ENCODE measurements around the gene ANKRD33.

ANKRD33 gene

GRCh38 chr12:51922146-51922545, 34.2 kb downstream of the ANKRD33 start:
- no peak for DNase-seq

DNA sequence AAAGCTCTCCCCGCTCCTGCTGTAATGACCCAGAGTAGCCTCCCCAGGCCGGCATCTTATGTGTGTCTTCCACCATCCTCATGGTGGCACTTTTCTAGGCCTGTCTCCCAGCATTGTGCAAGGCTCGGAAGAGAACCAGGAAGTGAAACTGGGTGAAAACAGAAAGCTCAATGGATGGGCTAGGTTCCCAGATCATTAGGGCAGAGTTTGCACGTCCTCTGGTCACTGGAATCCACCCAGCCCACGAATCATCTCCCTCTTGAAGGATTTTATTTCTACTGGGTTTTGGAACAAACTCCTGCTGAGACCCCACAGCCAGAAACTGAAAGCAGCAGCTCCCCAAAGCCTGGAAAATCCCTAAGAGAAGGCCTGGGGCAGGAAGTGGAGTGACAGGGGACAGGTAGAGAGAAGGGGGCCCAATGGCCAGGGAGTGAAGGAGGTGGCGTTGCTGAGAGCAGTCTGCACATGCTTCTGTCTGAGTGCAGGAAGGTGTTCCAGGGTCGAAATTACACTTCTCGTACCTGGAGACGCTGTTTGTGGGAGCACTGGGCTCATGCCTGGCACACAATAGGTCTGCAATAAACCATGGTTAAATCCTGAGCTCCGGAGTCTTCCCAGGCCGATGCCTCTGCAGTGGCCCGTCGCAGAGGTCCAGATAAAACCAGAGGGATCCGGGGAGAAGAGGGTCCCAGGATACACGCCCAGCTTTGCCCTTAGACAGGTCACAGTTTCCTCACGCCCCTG, 35.0 kb downstream of the ANKRD33 start:
- no peak for DNase-seq

DNA sequence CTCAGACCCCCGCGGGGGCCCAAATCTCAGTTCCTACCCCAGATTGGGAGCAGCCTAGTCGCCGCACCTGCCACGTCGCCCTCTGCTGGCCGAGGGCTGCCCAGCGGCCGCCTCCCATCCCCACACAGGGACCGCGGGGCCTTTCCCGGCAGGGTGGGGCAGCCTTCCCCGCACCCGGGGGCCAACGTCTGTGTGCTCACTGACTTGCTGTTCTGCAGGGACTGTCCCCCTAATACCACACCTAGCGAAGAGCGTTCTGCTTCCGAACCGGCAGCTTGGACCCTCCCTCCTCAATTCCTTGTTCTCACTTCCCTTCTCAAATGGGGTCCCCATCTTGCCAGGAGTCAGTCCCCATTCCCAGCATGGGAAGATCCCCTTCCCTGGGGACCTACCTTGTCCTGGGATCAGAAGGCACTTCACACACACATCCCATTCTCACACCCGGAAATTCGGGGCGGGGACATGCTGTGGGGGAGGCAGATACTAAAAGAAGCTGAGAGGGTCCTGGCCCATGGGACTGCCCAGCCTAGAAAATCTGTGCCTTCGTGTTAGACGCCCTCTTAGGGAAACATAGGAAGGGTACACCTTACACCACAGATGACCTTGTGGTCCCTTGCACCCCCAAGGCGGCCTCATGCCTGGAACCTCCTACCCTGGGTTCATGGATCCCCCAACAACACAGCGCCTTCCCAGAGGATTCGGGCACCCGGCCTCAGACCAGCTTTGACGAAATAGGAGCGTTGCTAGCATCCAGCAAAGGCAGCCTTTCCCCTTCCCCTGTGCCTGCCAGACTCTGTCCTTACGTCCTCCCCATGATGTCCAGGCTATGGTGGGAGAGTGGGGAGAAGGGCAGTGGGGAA, 35.8 kb downstream of the ANKRD33 start:
- DNase-seq: no peak

DNA sequence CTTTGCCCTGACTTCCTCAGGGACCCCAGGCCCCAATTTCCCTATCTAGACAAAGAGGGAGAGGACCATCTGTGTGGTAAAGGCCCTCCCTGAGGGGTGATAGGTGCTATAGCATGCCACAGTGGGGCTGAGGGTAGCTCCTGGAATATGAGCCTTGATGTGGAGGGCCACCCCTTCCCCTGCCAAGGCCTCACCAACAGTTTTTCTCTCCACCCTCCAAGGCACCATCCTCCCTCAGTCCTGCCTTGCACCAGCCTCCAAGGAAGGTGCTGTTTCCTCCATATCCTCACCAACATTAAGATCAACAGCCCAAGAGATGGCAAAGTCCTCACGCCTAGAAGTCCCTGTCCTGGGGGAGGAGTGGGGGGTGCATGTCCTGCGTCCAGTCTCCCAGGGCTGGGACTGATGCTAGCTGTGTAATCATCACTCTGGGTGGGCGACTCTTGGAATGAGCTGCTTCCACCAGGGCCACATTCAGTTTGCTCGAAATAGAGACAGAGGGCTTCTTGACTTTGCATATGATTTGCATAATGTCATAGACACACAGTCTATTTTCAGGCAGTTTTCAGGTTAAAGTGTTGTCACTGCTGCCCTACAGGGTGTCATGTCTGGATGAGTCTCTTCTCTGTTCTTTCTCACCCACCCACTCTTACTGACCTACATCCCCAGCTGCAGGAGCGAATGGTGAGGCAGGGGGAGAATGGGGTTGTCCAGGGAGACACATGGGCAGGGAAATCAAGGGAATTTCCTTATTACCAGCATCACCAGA, 36.8 kb downstream of the ANKRD33 start:
- no peak for DNase-seq

DNA sequence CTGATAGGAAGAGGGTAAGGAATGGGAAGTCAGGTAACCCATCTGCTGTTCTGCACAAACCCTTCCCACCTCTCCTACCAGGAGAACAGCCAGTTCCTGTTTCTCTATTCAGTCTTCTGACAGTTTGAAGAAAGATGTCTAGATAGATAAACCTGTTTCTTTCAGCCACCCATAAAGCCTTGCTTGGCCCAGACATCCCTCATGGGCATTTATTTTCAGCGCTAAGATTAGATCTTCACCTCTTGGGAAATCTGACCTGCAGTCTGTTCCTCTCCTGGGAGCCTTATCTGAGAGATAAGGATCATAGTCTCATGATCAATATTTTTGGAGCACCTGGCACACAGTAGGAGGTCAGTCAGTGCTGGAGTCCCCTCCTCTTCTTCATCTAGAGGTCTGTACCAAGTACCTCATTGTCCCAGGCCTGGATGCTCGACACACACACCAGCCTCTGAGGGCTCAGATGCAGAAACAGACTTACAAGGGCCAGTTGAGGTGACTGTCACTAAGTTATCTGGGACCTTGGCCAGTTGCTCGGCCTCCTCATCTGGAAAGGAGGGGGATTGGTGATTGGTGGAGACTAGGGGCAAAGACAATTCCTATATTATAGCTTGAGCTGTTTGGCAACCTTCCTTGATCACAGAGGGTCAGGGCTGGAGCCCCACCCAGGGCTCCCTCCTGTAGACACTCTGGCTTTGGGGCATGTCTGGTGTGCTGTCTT, 37.6 kb downstream of the ANKRD33 start:
- no peak for DNase-seq

DNA sequence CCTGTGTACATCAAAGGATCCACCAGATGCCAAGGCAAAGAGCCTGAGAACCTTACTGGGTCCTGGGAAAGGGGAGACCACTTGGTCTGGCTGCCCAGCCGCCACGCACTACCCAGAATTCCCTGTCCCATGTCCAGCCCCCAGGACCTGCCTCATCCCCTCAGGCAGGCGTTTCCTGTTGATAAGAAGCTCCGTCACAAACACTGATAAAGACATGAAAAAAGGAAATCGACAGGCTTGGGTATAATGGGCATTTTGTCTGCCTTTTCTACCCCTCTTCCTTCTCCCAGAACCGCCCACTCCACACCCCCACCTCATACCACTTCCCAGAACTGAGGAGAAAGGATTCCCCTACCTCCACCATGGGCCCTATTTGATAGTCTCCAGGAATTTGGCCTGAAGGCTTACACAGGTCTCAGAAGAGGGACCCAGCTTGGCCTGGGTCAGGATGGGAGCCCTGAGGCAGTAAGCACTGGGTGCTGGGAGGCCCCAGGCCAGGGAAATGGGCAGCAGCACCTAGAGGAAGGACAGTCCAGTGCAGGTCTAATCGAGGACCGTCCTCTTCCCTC, 38.2 kb downstream of the ANKRD33 start:
- no peak for DNase-seq

- DNase-seq: no peak
Measured at GRCh38 chr12:51926718-51927117, 38.8 kb downstream of the ANKRD33 start.

DNA sequence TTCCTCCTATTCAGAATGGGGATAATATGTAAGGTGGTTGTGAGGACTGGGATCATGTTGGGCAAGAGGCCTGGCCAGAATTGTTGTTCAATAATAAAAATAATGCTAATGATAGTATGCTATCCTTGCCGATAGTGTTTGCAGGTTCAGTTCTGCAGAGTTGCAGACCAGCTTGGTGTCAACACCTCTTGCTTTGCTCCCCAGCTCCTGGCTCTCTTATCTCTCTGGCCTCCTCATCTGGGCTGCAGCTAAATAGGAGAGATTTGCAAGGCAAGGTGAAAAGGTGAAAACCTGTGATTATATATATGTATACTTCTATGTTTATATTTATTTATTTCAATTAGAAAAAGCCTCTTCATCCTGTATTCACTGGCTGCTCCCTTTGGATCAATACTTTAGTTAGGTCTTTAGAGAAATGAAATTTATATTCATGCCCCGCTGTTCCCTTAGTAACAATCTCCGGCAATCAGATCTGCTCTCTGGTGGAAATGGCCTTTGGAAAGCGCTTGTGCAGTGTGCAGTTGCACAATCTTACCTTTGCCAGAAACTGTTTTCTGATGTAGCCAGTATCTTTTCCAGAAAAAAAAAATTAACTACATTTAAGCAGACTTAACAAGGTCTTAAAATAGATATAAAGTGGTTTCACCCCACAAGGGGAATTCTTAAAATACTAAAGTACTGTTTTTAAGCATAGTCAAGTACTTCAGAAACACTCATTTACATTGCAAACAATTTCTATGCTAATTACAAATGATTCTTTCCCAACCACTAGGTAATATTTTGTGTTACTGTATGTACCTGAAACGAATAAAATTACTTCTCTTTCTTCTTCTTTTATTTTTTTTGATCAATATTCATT, 44.5 kb downstream of the ANKRD33 start:
- no peak for DNase-seq

DNA sequence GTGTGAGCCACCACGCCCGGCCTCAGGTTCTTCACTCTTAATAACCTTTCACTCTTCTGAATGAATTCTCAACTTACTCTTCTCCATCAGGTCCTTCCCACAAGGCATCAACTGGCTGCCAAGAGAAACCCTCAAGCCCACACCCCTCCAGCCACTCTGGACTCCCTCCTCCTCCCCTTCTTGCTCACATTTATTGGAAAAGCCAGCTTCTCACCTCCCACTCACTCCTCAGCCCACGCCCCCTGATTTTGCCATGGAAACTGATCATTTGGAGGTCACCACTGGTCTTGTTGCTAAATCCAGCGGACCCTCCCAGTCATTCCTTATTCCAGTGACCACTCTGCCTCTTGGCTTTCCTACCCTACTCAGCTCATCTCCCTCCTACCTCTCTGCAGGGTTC, 46.2 kb downstream of the ANKRD33 start:
- no peak for DNase-seq

GRCh38 chr12:51937926-51938325, 50.0 kb downstream of the ANKRD33 start:
- DNase-seq: no peak

DNA sequence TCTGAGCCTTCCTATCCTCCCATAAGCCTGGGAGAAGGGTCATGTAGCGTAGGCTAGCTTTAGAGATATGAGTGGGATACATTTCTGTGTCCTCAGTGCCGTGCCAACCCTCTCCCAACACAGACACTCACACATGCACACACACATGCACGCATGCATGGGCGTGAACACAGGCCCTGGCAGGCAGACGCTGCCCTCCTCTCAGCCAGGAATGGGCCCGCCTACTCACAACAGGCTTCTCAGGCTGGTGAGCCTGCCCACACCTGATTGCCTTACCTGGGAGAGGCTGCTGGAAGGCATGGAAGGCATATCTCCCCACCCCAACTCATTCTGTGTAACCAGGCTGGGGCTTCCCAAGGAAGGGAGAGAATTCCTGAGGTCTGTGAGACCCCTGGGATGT, 50.8 kb downstream of the ANKRD33 start:
- DNase-seq: no peak

GRCh38 chr12:51941011-51941581, 53.2 kb downstream of the ANKRD33 start:
- no peak for DNase-seq

Measured in 8988T (cell line).